Vagina (tissue), 2 donors: ENCODE results near the gene ASTN2.

Experiments
- CTCF ChIP-seq, 3 experiments: fragments of 450-650 bp in 2 of 3; fragments of 200-600 bp in 1 of 3; sonication (generic) in 1 of 3; IDR thresholded peaks; one replicate each; pipeline ENCODE4 v1.5.1; 2017 to 2019; ENCODE audit warnings: antibody characterized with exemption in 3 of 3, mild to moderate bottlenecking in 2 of 3, moderate library complexity in 2 of 3
- POLR2A ChIP-seq, 2 donors: fragments of 450-650 bp; IDR thresholded peaks; one replicate each; pipeline ENCODE4 v1.6.1; 2017; ENCODE audit warnings: antibody characterized with exemption in 2 of 2, mild to moderate bottlenecking in 2 of 2, moderate library complexity in 2 of 2
- POLR2AphosphoS5 ChIP-seq, 2 donors: sonication (generic); formaldehyde crosslinking; IDR thresholded peaks; one replicate each; pipeline ENCODE4 v1.9.0; 2017; ENCODE audit warnings: antibody characterized with exemption in 2 of 2, mild to moderate bottlenecking in 2 of 2, low read depth in 1 of 2; ENCODE audit not compliant: insufficient read depth in 1 of 2

GRCh38 chr9:116687754-116688135 is 727.1 kb downstream of the ASTN2 start:
- TF ChIP-seq CTCF (IDR thresholded peaks at IDR 0.05) (no peak), POLR2AphosphoS5 (IDR thresholded peaks at IDR 0.05; ENCODE audit: insufficient read depth in 1 of 2, low read depth in 1 of 2) (no peak), POLR2A (IDR thresholded peaks at IDR 0.05) (no peak)
